Activated T-cell treated with anti-CD3 and anti-CD28 coated beads for 1 hour (primary cell): ENCODE results near the gene SERPINB1.
"Not testable (repeated sequence)": the region's sequence is repeated elsewhere in the genome, so short reads cannot be mapped to it uniquely, and the experiment has no call there.

Source experiments
- DNase-seq: peaks from one replicate; pipeline ENCODE4 v3.0.0-alpha.2; 2020; ENCODE audit warnings: low read depth

SERPINB1 gene

DNA sequence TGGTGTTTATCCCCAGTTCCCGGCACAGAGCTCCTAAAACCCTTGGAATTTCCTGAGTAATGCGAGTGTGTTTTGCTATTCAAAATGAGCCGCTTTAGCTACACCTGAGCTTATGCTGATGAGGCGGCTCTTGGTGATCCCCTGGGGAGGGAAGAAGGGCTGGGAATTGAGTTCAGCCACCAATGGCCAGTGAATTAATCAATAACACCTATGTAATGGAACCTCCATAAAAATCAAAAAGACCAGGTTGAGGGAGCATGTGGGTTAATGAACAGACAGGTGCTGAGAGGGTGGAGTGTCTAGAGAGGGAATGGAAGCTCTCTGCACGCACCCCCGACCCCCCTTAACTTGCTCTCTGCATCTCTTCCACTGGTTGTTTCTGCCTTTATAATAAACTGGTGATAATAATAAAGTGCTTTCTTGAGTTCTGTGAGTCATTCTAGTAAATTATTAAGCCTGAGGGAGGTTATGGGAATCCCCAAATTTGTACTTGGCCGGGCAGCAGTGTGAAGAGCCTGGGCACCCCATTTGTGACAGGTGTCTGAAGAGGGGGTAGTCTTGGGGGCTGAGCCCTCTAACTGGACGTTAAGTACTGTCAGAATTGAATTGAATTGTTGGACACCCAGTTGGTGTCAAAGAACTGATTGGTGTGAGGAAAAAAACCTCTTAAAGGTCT is 24.6 kb upstream of the SERPINB1 start:
- no peak for DNase-seq

- DNase-seq, result no peak
Measured at GRCh38 chr6:2865694-2866151, 24.1 kb upstream of the SERPINB1 start.

- DNase-seq, result no peak
Measured at GRCh38 chr6:2865270-2865669, 23.6 kb upstream of the SERPINB1 start.

GRCh38 chr6:2863901-2864300 is 22.2 kb upstream of the SERPINB1 start:
- DNase-seq, result no peak

DNA sequence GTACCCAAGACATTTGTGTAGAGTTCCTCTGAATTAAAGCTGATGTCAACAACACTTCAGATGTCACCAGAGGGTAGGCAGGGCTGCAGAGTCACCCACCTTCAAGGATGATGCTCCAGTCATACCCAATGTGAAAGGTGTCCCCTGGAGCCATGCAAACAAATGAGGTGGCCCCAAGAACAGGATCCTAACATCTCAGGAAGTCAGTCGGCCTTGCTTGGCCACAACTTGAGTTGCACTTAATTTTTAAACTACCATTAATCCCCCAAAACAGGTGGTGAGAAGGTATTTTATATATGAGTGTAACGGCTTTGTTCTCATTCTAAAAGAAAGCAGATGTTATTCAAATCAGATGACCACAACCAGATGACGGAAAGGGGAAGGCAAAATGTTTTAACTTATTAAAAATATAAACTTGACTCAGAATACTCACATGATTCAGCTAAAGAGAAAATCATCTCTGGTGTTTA is 21.1 kb upstream of the SERPINB1 start:
- DNase-seq, result no peak

DNA sequence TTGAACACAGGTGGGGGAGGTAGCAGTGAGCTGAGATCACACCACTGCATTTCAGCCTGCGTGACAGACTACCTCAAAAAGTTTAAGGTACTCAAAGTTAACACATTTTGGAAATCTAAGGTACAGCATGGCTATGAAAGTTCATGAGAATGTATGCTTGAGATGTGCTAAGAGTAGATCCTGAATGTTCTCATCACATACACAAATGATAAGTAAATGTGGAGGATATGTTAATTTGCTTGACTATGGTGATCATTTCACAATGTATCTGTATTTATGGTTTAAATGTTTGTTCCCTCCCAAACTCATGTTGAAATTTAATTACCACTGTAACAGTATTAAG is 20.1 kb upstream of the SERPINB1 start:
- no peak for DNase-seq

- DNase-seq, result no peak
Measured at GRCh38 chr6:2861060-2861821, 19.6 kb upstream of the SERPINB1 start.

DNA sequence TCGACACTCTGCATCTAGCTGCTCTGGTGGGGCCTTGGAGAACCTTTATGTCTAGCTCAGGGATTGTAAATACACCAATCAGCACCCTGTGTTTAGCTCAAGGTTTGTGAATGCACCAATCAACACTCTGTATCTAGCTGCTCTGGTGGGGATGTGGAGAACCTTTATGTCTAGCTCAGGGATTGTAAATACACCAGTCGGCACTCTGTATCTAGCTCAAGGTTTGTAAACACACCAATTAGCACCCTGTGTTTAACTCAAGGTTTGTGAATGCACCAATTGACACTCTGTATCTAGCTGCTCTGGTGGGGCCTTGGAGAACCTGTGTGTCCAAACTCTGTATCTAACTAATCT is 19.0 kb upstream of the SERPINB1 start:
- DNase-seq, result not testable (repeated sequence)

GRCh38 chr6:2859798-2860705 is 18.4 kb upstream of the SERPINB1 start:
- DNase-seq, result not testable (repeated sequence)

- DNase-seq, result no peak
Measured at GRCh38 chr6:2859185-2859700, 17.6 kb upstream of the SERPINB1 start.

DNA sequence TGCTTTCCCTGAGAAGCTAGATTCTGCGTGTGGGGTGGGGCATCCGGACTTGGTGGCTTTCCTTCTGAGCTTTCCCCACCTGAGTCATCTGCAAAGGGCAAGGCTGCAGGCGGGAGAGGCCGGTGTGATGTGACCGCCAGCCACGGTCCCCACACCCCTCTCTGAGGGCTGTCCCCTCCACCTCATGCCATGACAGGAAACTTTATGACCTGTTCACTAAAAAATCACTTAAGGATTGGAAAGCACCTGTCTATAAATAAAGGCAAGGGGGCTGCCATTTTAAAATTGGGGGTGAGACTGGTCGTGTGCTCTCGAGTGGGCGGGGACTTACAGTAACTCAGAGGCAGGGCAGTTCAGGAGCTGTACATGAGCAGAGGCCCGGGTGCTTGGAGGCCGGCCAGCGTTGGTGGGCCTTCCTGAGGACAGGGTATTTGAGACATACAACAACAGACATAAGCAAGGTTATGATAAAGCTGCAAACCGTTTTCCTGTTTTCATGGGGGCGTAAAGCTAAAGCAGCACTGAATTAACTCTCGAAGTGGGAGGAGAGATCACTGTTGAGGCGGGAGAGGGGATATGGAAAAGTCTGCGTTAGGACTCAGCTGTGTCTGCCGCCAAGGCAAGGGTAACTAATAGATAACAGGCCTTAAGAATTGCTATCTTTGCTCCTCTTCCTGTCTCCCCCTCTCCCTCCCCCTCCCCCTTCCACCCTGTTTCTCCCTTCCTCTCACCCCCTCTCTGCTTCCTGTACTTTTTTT is 16.1 kb upstream of the SERPINB1 start:
- DNase-seq, result peak; percentile 42

DNA sequence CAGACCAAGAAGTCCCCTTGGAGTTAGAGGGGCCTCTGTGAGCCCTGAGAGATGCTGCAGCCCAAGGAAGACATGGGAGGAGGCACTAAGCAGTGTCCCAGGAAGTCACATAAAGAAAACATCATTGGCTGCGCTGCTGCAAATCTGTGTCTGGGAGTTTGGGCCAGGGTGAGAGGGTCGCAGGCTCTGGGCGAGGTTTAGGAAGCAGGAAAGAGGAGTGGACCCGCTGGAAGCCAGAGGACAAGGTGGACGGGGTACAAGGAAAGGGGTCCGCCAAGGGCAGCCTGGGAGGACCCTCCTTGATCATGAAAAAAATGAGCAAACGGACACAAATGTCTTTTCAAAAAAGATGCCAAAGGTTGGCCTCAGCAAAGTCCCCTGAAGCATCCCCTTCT is 15.5 kb upstream of the SERPINB1 start:
- no peak for DNase-seq

DNA sequence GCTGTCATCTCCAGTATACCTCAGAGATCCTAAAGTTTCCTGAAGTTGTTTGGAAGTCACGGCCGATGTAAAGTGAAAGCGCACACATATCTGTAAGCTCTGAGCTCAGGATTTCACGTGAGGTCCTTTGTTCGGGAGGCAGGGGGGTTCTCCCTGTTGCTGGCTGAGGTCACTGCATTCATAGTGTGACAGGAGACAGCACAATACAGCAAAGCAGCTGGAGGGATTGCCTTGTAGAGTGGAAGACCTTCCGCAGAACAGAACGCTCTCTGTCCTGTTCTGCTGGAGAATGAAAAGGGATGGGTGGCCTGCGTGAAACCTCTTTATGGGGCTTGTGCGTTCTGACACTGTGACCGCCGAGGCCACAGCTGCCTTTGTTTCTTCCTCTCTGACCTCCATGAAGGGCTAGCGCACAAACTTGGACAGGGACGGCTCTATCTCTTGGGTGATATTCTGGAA is 13.4 kb upstream of the SERPINB1 start:
- DNase-seq, result no peak

DNA sequence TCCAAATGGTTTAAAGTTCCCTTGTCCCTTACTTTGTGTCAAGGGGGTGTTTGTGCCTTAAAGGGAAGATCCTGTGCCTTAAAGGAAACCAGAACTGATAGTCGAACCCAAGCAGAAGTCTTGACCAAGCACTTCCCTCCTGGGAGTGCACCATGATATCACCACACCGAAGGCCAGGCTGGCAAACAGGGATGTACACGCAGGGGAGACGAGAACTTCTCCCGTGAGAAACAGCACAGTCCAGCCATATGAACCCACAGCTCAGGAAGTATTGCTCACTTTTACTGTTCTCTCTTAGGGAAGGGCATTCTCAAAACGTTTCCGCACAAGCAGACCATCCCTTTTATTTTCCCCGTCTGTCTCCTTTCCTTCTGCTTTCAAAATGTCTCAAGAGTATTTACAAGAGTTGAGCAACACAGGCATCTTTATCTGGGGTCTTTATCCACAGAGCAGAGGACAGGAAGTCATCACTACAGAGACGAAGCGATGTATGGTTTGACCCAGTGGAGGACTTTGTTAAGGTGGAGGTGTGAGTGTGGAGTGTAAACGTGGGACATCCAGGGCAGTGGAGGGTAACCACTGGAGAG is 12.8 kb upstream of the SERPINB1 start:
- no peak for DNase-seq

- peak; percentile 48 for DNase-seq
Measured at GRCh38 chr6:2853769-2854395, 12.2 kb upstream of the SERPINB1 start.

DNA sequence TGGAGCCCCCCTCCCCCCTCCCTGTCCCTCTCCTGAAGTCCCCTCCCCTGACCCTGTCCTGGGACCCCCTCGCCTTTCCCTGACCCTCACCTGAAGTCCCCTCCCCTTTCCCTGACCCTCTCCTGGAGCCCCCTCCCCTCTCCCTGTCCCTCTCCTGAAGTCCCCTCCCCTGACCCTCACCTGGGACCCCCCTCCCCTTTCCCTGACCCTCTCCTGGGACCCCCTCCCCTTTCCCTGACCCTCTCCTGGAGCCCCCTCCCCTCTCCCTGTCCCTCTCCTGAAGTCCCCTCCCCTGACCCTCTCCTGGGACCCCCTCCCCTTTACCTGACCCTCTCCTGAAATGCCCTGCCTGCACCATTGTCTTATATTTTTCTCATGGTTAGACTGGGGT is 11.7 kb upstream of the SERPINB1 start:
- not testable (repeated sequence) for DNase-seq

DNA sequence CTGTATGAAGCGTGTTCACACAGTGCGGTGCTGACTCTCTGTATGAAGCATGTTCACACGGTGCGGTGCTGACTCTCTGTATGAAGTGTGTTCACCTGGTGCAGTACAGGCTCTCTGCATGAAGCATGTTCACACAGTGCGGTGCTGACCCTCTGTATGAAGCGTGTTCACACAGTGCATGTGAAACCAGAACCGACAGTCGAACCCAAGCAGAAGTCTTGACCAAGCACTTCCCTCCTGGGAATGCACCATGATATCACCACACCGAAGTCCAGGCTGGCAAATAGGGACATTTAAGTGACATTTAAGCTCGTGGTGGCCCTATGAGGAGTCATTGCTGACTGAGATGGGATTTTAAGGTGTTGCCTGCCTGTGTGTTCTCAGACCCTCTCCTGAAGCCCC is 11.3 kb upstream of the SERPINB1 start:
- DNase-seq, result no peak

- DNase-seq, result no peak
Measured at GRCh38 chr6:2852514-2852855, 10.8 kb upstream of the SERPINB1 start.

GRCh38 chr6:2851727-2852513 is 10.3 kb upstream of the SERPINB1 start:
- DNase-seq, result no peak

GRCh38 chr6:2850538-2851113 is 9.0 kb upstream of the SERPINB1 start:
- DNase-seq, result no peak
